Measurements from ENCODE around the gene HAO1. TPM values are rescaled to one million over a fixed set of nuclear protein-coding genes. Genes with fewer than 3 reads are reported as not detected.

The HAO1 gene
- total RNA-seq, 2 donors from 2014 or later: not detected

GRCh38 chr20:7889736-7890135, 50.5 kb downstream of the HAO1 start:
- no peak for TF ChIP-seq CTCF (IDR thresholded peaks at IDR 0.05)
- H3K4me1 ChIP-seq: no peaks in the 10 kb centered on the region
- H3K9me3 ChIP-seq: no peaks in the 10 kb centered on the region
- DNase-seq (ENCODE audit: low spot score): no peak
- no peaks in the 10 kb centered on the region for H3K36me3 ChIP-seq
- H3K27ac ChIP-seq: no peak overlapping the region
- H3K4me3 ChIP-seq: no peak overlapping the region
- H3K27me3 ChIP-seq: no peaks in the 10 kb centered on the region

- Histone ChIP-seq H3K9me3 (no peaks in the 10 kb centered on the region), H3K4me1 (no peaks in the 10 kb centered on the region), H3K27ac (no peak overlapping the region), H3K36me3 (no peaks in the 10 kb centered on the region), H3K27me3 (no peaks in the 10 kb centered on the region), H3K4me3 (no peak overlapping the region)
- TF ChIP-seq CTCF (IDR thresholded peaks at IDR 0.05): no peak
- no peak for DNase-seq (ENCODE audit: low spot score)
Observed at GRCh38 chr20:7883741-7884140, 56.5 kb downstream of the HAO1 start.

GRCh38 chr20:7883309-7883708, 56.9 kb downstream of the HAO1 start:
- Histone ChIP-seq H3K9me3 (no peaks in the 10 kb centered on the region), H3K36me3 (no peaks in the 10 kb centered on the region), H3K27me3 (no peaks in the 10 kb centered on the region), H3K4me3 (no peak overlapping the region), H3K4me1 (no peaks in the 10 kb centered on the region), H3K27ac (no peak overlapping the region)
- TF ChIP-seq CTCF (IDR thresholded peaks at IDR 0.05): no peak
- no peak for DNase-seq (ENCODE audit: low spot score)

- DNase-seq (ENCODE audit: low spot score): no peak
- Histone ChIP-seq H3K27ac (no peak overlapping the region), H3K36me3 (no peaks in the 10 kb centered on the region), H3K27me3 (no peaks in the 10 kb centered on the region), H3K4me3 (no peak overlapping the region), H3K4me1 (no peaks in the 10 kb centered on the region), H3K9me3 (no peaks in the 10 kb centered on the region)
- TF ChIP-seq CTCF (IDR thresholded peaks at IDR 0.05): no peak
Observed at GRCh38 chr20:7882076-7882475, 58.2 kb downstream of the HAO1 start.

GRCh38 chr20:7881551-7881950, 58.7 kb downstream of the HAO1 start:
- no peak for TF ChIP-seq CTCF (IDR thresholded peaks at IDR 0.05)
- H3K9me3 ChIP-seq: no peaks in the 10 kb centered on the region

GRCh38 chr20:7879883-7880282, 60.4 kb downstream of the HAO1 start:
- H3K27ac ChIP-seq: no peak overlapping the region
- H3K4me3 ChIP-seq: no peak overlapping the region
- no peaks in the 10 kb centered on the region for H3K27me3 ChIP-seq
- no peaks in the 10 kb centered on the region for H3K4me1 ChIP-seq
- H3K36me3 ChIP-seq: no peaks in the 10 kb centered on the region
- H3K9me3 ChIP-seq: no peaks in the 10 kb centered on the region
- no peak for DNase-seq (ENCODE audit: low spot score)
- TF ChIP-seq CTCF (IDR thresholded peaks at IDR 0.05): no peak

More at GRCh38 chr20:7881551-7881950, 58.7 kb downstream of the HAO1 start:
- no peak for DNase-seq (ENCODE audit: low spot score)
- H3K27me3 ChIP-seq: no peaks in the 10 kb centered on the region
- no peak overlapping the region for H3K4me3 ChIP-seq
- no peak overlapping the region for H3K27ac ChIP-seq
- no peaks in the 10 kb centered on the region for H3K4me1 ChIP-seq
- no peaks in the 10 kb centered on the region for H3K36me3 ChIP-seq
